ENCODE data around the gene MAZ.

Gene MAZ

GRCh38 chr16:29842732-29843346, 36.5 kb downstream of the MAZ start:
- H3F3A ChIP-seq (ENCODE audit: low read depth), result no peaks in the 10 kb centered on the region
- H3K9me3 ChIP-seq (ENCODE audit: insufficient read depth, low read depth, low read length), result no peaks in the 10 kb centered on the region
- H3K9ac ChIP-seq (ENCODE audit: low read depth, low read length, poor library complexity, severe bottlenecking), result no peak overlapping the region
- no peaks in the 10 kb centered on the region for H3K4me1 ChIP-seq (ENCODE audit: insufficient read depth, low read length, poor library complexity, severe bottlenecking)
- no peaks in the 10 kb centered on the region for H3K27me3 ChIP-seq (ENCODE audit: insufficient read depth, low read length, poor library complexity, severe bottlenecking)
- H3K4me2 ChIP-seq (ENCODE audit: low read depth, low read length, poor library complexity, severe bottlenecking), result no peak overlapping the region
- no peaks in the 10 kb centered on the region for H3K36me3 ChIP-seq (ENCODE audit: insufficient read depth, low read length)
- H4K20me1 ChIP-seq (ENCODE audit: insufficient read depth, low read length, poor library complexity, severe bottlenecking), result no peaks in the 10 kb centered on the region
- peak; percentile 50 for TF ChIP-seq CTCF (conservative IDR thresholded peaks at IDR 0.05; ENCODE audit: low read length)
- no peak for TF ChIP-seq EZH2phosphoT487 (IDR thresholded peaks at IDR 0.05; ENCODE audit: borderline replicate concordance)
- H3K9me2 ChIP-seq (replicated peaks; ENCODE audit: low read depth, low read length), result no peaks in the 10 kb centered on the region
- H3K4me3 ChIP-seq (ENCODE audit: low read length, poor library complexity, severe bottlenecking), result no peak overlapping the region
- H3K79me2 ChIP-seq (ENCODE audit: insufficient read depth, low read length), result no peaks in the 10 kb centered on the region
- H2AFZ ChIP-seq (ENCODE audit: low read length), result no peak overlapping the region

- Histone ChIP-seq H3K4me3 (ENCODE audit: low read length, poor library complexity, severe bottlenecking) (no peak overlapping the region), H3K9me2 (replicated peaks; ENCODE audit: low read depth, low read length) (no peaks in the 10 kb centered on the region), H3K4me1 (ENCODE audit: insufficient read depth, low read length, poor library complexity, severe bottlenecking) (no peaks in the 10 kb centered on the region), H3F3A (ENCODE audit: low read depth) (no peaks in the 10 kb centered on the region), H3K36me3 (ENCODE audit: insufficient read depth, low read length) (no peaks in the 10 kb centered on the region), H3K9me3 (ENCODE audit: insufficient read depth, low read depth, low read length) (no peaks in the 10 kb centered on the region), H3K79me2 (ENCODE audit: insufficient read depth, low read length) (no peaks in the 10 kb centered on the region), H4K20me1 (ENCODE audit: insufficient read depth, low read length, poor library complexity, severe bottlenecking) (no peaks in the 10 kb centered on the region), H3K4me2 (ENCODE audit: low read depth, low read length, poor library complexity, severe bottlenecking) (no peak overlapping the region), H3K27me3 (ENCODE audit: insufficient read depth, low read length, poor library complexity, severe bottlenecking) (no peaks in the 10 kb centered on the region), H2AFZ (ENCODE audit: low read length) (no peak overlapping the region), H3K9ac (ENCODE audit: low read depth, low read length, poor library complexity, severe bottlenecking) (no peak overlapping the region)
- no peak for TF ChIP-seq EZH2phosphoT487 (IDR thresholded peaks at IDR 0.05; ENCODE audit: borderline replicate concordance)
- no peak for TF ChIP-seq CTCF (conservative IDR thresholded peaks at IDR 0.05; ENCODE audit: low read length)
Observed at GRCh38 chr16:29843931-29844330, 37.6 kb downstream of the MAZ start.

GRCh38 chr16:29844575-29845331, 38.4 kb downstream of the MAZ start:
- H3K4me3 ChIP-seq (ENCODE audit: low read length, poor library complexity, severe bottlenecking), result no peak overlapping the region
- TF ChIP-seq CTCF (conservative IDR thresholded peaks at IDR 0.05; ENCODE audit: low read length), result no peak
- no peak for TF ChIP-seq EZH2phosphoT487 (IDR thresholded peaks at IDR 0.05; ENCODE audit: borderline replicate concordance)
- no peaks in the 10 kb centered on the region for H3K36me3 ChIP-seq (ENCODE audit: insufficient read depth, low read length)
- no peak overlapping the region for H3K4me2 ChIP-seq (ENCODE audit: low read depth, low read length, poor library complexity, severe bottlenecking)
- H3K9me2 ChIP-seq (replicated peaks; ENCODE audit: low read depth, low read length), result no peaks in the 10 kb centered on the region
- H3K27me3 ChIP-seq (ENCODE audit: insufficient read depth, low read length, poor library complexity, severe bottlenecking), result no peaks in the 10 kb centered on the region
- no peaks in the 10 kb centered on the region for H3K79me2 ChIP-seq (ENCODE audit: insufficient read depth, low read length)
- no peaks in the 10 kb centered on the region for H3K4me1 ChIP-seq (ENCODE audit: insufficient read depth, low read length, poor library complexity, severe bottlenecking)
- no peaks in the 10 kb centered on the region for H4K20me1 ChIP-seq (ENCODE audit: insufficient read depth, low read length, poor library complexity, severe bottlenecking)
- H3K9me3 ChIP-seq (ENCODE audit: insufficient read depth, low read depth, low read length), result no peaks in the 10 kb centered on the region
- H3K9ac ChIP-seq (ENCODE audit: low read depth, low read length, poor library complexity, severe bottlenecking), result no peak overlapping the region
- no peaks in the 10 kb centered on the region for H3F3A ChIP-seq (ENCODE audit: low read depth)
- no peak overlapping the region for H2AFZ ChIP-seq (ENCODE audit: low read length)

All from Loucy (cell line).